Hepatocyte (in vitro differentiated cells): ENCODE results near the gene PDZK1IP1. TPM values are rescaled to one million over a fixed set of nuclear protein-coding genes. Genes with fewer than 3 reads are reported as not detected.

Source experiments
- DNase-seq: peaks from one replicate; pipeline ENCODE4 v3.0.0-alpha.2; 2016; ENCODE audit warnings: low spot score
- H2AFZ ChIP-seq: fragments of 200-600 bp; sonication (generic); 2 replicates; pipeline ENCODE4 v1.6.0; 2016; ENCODE audit warnings: antibody characterized with exemption, mild to moderate bottlenecking
- H3K27ac ChIP-seq: fragments of 200-600 bp; sonication (generic); 2 replicates; pipeline ENCODE4 v1.5.1; 2016; ENCODE audit warnings: mild to moderate bottlenecking
- H3K27me3 ChIP-seq: fragments of 200-600 bp; sonication (generic); 2 replicates; pipeline ENCODE4 v1.6.1; 2016
- H3K36me3 ChIP-seq: fragments of 200-600 bp; sonication (generic); replicated peaks from 2 replicates; pipeline ENCODE4 v1.5.1; 2016; ENCODE audit warnings: low read depth; ENCODE audit not compliant: insufficient read depth
- H3K4me1 ChIP-seq: fragments of 200-600 bp; sonication (generic); 2 replicates; pipeline ENCODE4 v1.5.1; 2016; ENCODE audit warnings: mild to moderate bottlenecking, moderate library complexity; ENCODE audit not compliant: insufficient read depth
- H3K4me2 ChIP-seq: fragments of 200-600 bp; sonication (generic); 2 replicates; pipeline ENCODE4 v1.6.0; 2016
- H3K4me3 ChIP-seq: fragments of 200-600 bp; sonication (generic); 2 replicates; pipeline ENCODE4 v1.5.1; 2016; ENCODE audit warnings: mild to moderate bottlenecking
- H3K79me2 ChIP-seq: fragments of 200-600 bp; sonication (generic); 2 replicates; pipeline ENCODE4 v1.6.0; 2017; ENCODE audit warnings: mild to moderate bottlenecking
- H3K9me2 ChIP-seq: fragments of 200-600 bp; sonication (generic); replicated peaks from 2 replicates; pipeline ENCODE4 v1.6.0; 2017; ENCODE audit warnings: mild to moderate bottlenecking; ENCODE audit not compliant: insufficient read depth
- H3K9me3 ChIP-seq: fragments of 200-600 bp; sonication (generic); 2 replicates; pipeline ENCODE4 v1.5.1; 2016; ENCODE audit warnings: low read depth, mild to moderate bottlenecking
- H4K20me1 ChIP-seq: fragments of 200-600 bp; sonication (generic); 2 replicates; pipeline ENCODE4 v1.6.0; 2016; ENCODE audit warnings: mild to moderate bottlenecking; ENCODE audit not compliant: insufficient read depth, poor library complexity, severe bottlenecking
- EZH2 ChIP-seq: fragments of 200-600 bp; sonication (generic); IDR thresholded peaks from 2 replicates; pipeline ENCODE4 v1.6.1; 2016; ENCODE audit warnings: antibody characterized with exemption, mild to moderate bottlenecking, borderline replicate concordance
- EZH2phosphoT487 ChIP-seq: fragments of 200-600 bp; sonication (generic); IDR thresholded peaks from one replicate; pipeline ENCODE4 v1.6.1; 2018; ENCODE audit warnings: antibody characterized with exemption, mild to moderate bottlenecking, low read depth, moderate library complexity; ENCODE audit not compliant: unreplicated experiment, severe bottlenecking
- WGBS: methylation state at CpG from one replicate; pipeline ENCODE4 v1.1.6; 2016; ENCODE audit warnings: low lambda C conversion rate; ENCODE audit errors: missing lambda C conversion rate; 5-methylcytosine and 5-hydroxymethylcytosine counted together
- polyA plus RNA-seq: library from polyadenylated mRNA; unstranded; fragments of >200 nt; fragmentation: Nextera tagmentation; extraction: Ambion mirVana; gene quantifications from 2 replicates; pipeline ENCODE4 v1.2.1, GENCODE V29; 2016
- total RNA-seq: library from RNA; depleted of rRNA; stranded (reverse); fragments of >200 nt; gene quantifications from 2 replicates; pipeline ENCODE4 v1.2.3, GENCODE V29; 2014
- TF ChIP-seq, protein P1 (sequence below): fragments of 200-600 bp; sonication (generic); IDR thresholded peaks from 2 replicates; pipeline ENCODE4 v1.5.1; 2016; ENCODE audit warnings: antibody characterized with exemption, mild to moderate bottlenecking; ENCODE audit not compliant: poor library complexity

The PDZK1IP1 gene
- total and polyA plus RNA-seq, 2 experiments from 2014 or later, result 0.37 to 0.71 TPM

DNA sequence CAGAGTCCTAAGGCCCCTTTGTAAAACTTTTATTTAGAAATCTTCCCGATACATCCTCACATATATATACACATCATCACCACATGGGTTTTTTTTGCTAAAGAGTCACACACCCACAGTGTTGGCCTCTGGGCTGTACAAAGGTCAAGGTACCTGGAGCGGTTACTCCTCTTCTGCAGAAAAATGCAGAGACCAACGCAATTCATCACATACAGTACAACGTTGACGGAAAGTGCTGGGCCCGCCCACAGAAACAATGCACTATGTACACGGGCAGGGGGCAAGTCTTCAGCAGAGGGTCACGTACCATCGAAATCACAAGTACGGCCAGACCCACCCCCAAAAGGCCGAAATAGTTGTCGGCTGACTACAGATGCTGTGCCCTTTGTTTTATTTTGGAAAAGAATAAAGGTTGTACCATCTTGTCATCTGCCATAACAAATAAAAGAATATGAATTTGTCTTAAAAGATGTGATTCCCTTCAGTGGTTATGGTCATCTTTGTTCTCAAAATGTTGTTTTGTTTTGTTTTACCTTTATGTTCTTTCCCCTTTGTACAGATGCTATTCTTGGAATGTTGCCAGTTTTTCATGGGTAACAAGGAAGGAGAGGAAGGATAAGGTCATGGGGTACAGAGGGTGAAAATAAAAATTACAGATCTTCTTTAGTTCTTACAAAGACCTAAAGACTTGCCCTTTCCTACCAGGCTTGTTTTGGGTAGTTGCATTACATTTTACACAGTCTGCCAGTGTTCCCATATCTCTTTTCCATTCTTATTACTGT lies 26.6 kb upstream of the PDZK1IP1 start:
- Histone ChIP-seq H3K36me3 (no peaks in the 10 kb centered on the region), H3K4me2 (no peak overlapping the region), H2AFZ (no peak overlapping the region), H3K27me3 (peaks cover 8% of the 10 kb centered on the region), H3K9me3 (no peaks in the 10 kb centered on the region), H3K4me1 (peaks cover 7% of the 10 kb centered on the region), H3K27ac (peak overlapping the region; percentile 37), H4K20me1 (no peaks in the 10 kb centered on the region), H3K4me3 (no peak overlapping the region), H3K9me2 (no peaks in the 10 kb centered on the region), H3K79me2 (no peaks in the 10 kb centered on the region)
- WGBS, result 68% methylated on average over 12 of the region's 12 CpGs
- no peak for DNase-seq
- no peak for TF ChIP-seq EZH2
- no peak for TF ChIP-seq EZH2phosphoT487
- TF ChIP-seq, protein P1, sequence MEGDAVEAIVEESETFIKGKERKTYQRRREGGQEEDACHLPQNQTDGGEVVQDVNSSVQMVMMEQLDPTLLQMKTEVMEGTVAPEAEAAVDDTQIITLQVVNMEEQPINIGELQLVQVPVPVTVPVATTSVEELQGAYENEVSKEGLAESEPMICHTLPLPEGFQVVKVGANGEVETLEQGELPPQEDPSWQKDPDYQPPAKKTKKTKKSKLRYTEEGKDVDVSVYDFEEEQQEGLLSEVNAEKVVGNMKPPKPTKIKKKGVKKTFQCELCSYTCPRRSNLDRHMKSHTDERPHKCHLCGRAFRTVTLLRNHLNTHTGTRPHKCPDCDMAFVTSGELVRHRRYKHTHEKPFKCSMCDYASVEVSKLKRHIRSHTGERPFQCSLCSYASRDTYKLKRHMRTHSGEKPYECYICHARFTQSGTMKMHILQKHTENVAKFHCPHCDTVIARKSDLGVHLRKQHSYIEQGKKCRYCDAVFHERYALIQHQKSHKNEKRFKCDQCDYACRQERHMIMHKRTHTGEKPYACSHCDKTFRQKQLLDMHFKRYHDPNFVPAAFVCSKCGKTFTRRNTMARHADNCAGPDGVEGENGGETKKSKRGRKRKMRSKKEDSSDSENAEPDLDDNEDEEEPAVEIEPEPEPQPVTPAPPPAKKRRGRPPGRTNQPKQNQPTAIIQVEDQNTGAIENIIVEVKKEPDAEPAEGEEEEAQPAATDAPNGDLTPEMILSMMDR, result no peak

DNA sequence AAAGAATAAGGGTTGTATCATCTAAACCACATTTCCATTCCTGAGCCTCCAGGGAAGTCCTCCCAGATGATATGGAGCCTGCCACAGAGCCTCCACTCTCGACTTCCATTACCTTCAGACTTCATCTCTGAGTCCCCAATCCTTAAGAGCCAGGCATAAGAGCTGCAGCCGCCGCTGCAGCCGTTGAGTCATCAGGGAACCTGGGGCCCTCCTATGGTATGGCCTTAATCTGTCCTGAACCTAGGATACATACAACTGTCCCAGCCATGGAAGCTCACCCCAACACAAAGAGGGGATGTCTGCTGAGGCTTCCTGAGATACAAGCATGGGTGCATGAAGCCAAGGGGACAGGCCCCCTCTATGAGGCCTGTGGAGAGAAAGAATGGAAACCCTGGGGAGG lies 25.9 kb upstream of the PDZK1IP1 start:
- 88% methylated on average over 4 of the region's 4 CpGs for WGBS
- no peak for TF ChIP-seq EZH2
- TF ChIP-seq EZH2phosphoT487, result no peak
- TF ChIP-seq, protein P1, result no peak
- H3K4me3 ChIP-seq, result no peak overlapping the region

DNA sequence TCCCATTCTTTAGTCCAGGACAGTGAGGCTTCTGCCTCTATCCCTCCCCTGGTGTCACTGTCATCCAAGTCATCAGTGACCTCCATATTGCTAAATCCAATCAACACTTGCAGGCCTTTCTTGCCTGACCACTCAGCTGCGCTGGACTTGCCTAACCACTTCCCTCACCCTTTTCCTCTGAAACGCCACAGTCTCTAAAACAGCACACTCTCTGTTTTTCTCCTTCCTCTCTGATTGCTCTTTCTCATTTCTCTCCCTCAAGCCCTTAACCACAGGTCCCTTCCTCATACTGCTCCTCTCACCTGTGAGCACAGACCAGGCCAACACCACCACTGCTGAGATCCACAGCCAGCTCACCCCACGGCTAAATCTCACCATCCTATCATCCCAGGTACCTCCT lies 24.7 kb upstream of the PDZK1IP1 start:
- Histone ChIP-seq H3K9me3 (no peaks in the 10 kb centered on the region), H3K9me2 (no peaks in the 10 kb centered on the region), H3K4me1 (peaks cover 7% of the 10 kb centered on the region), H4K20me1 (no peaks in the 10 kb centered on the region), H2AFZ (no peak overlapping the region), H3K27ac (no peak overlapping the region), H3K27me3 (peaks cover 6% of the 10 kb centered on the region), H3K4me3 (no peak overlapping the region), H3K36me3 (no peaks in the 10 kb centered on the region), H3K79me2 (no peaks in the 10 kb centered on the region), H3K4me2 (no peak overlapping the region)
- no peak for TF ChIP-seq EZH2phosphoT487
- TF ChIP-seq, protein P1, result no peak
- no peak for TF ChIP-seq EZH2
- DNase-seq, result no peak
- WGBS, result 79% methylated on average over 3 of the region's 3 CpGs

More for the DNA sequence above, 25.9 kb upstream of the PDZK1IP1 start:
- no peak for DNase-seq
- Histone ChIP-seq H3K36me3 (no peaks in the 10 kb centered on the region), H3K27me3 (peaks cover 2% of the 10 kb centered on the region), H2AFZ (no peak overlapping the region), H3K9me2 (no peaks in the 10 kb centered on the region), H4K20me1 (no peaks in the 10 kb centered on the region), H3K27ac (peak overlapping the region; percentile 37), H3K4me1 (peaks cover 7% of the 10 kb centered on the region), H3K79me2 (no peaks in the 10 kb centered on the region), H3K9me3 (no peaks in the 10 kb centered on the region), H3K4me2 (no peak overlapping the region)
